Stimulated activated naive CD8-positive, alpha-beta T cell treated with anti-CD3 and anti-CD28 coated beads, Interleukin-15, Interleukin-2, amounts not matched to agents 100 ng/mL and 50 ng/mL, for 24 hours (primary cell): ENCODE measurements around the gene IPPK.

Experiments used
- H3K27ac Mint-ChIP-seq: one replicate; pipeline ENCODE4 v1.8.0; 2021; ENCODE audit warnings: mild to moderate bottlenecking, mixed read lengths
- H3K27me3 Mint-ChIP-seq: one replicate; pipeline ENCODE4 v1.8.0; 2021; ENCODE audit warnings: mixed read lengths
- H3K36me3 Mint-ChIP-seq: one replicate; pipeline ENCODE4 v1.8.0; 2021; ENCODE audit warnings: low read depth, mixed read lengths
- H3K4me1 Mint-ChIP-seq: one replicate; pipeline ENCODE4 v1.8.0; 2021; ENCODE audit warnings: low read depth, mixed read lengths
- H3K4me3 Mint-ChIP-seq: one replicate; pipeline ENCODE4 v1.8.0; 2021; ENCODE audit warnings: mild to moderate bottlenecking, mixed read lengths
- H3K9me3 Mint-ChIP-seq: one replicate; pipeline ENCODE4 v1.8.0; 2021; ENCODE audit warnings: mixed read lengths

Gene IPPK

DNA sequence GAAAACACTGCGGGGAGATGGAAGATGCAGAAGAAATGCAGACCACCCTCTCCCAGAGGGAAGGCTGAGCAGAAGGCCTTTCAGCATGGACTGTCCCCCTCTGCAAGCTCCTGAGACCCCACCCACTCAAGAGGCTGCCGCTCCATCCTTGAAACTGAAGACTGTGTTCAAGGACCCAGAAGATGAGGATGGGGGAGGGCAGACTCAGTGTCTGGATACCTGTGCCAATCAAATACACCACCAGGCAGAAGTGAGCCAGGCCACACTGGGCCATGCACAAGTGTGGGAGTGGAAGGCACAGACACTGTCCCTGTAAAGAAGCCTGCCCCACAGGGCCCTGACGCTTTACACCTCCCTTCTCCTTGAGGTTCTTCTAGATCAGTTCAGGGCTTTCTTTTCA is 40.0 kb upstream of the IPPK start:
- Mint-ChIP-seq H3K27ac (no peak overlapping the region), H3K4me3 (no peak overlapping the region), H3K27me3 (no peaks in the 10 kb centered on the region), H3K9me3 (no peaks in the 10 kb centered on the region), H3K36me3 (peaks cover 47% of the 10 kb centered on the region), H3K4me1 (peaks cover 30% of the 10 kb centered on the region)

DNA sequence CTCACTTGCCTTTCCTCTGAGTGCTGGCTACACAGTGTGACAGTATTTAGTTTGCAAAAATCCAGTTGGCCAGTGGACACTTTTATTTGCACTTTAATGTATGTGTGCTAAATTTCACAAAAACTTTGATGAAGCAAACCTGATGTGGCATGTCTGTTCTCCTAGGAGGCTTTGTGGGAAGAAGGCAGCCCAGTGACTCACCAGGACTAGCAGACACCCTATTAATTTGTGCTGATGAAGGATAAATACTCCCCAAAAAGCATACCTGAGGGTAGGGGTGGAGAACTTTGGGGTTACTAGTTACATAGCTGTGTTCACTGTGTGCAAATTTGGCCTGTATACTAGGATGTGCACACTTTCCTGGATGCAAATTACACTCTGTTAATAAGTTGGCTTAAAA is 39.3 kb upstream of the IPPK start:
- Mint-ChIP-seq H3K27ac (no peak overlapping the region), H3K4me3 (no peak overlapping the region), H3K36me3 (peaks cover 48% of the 10 kb centered on the region), H3K27me3 (no peaks in the 10 kb centered on the region), H3K4me1 (peaks cover 30% of the 10 kb centered on the region), H3K9me3 (no peaks in the 10 kb centered on the region)

DNA sequence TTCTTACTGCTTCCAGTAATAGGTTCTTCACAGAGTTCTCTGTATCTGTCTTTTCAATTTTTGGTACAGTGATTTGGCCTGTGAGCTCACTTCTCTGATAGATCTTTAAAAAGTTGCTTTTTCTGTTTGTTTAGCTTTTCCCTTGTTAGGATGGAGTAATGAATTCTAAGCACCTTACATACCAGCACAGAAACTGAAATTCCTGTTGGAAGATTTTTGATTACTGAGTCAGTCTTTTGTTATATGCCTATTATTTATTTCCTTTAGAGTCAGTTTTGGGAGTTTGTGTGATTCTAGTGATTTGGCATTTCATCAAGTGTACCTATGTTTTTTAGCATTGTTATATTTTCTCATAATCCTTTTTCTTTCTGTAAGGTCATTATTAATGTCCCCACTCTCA is 37.6 kb upstream of the IPPK start:
- Mint-ChIP-seq H3K4me3 (no peak overlapping the region), H3K27ac (no peak overlapping the region), H3K9me3 (no peaks in the 10 kb centered on the region), H3K4me1 (peaks cover 26% of the 10 kb centered on the region), H3K36me3 (peaks cover 40% of the 10 kb centered on the region), H3K27me3 (no peaks in the 10 kb centered on the region)

DNA sequence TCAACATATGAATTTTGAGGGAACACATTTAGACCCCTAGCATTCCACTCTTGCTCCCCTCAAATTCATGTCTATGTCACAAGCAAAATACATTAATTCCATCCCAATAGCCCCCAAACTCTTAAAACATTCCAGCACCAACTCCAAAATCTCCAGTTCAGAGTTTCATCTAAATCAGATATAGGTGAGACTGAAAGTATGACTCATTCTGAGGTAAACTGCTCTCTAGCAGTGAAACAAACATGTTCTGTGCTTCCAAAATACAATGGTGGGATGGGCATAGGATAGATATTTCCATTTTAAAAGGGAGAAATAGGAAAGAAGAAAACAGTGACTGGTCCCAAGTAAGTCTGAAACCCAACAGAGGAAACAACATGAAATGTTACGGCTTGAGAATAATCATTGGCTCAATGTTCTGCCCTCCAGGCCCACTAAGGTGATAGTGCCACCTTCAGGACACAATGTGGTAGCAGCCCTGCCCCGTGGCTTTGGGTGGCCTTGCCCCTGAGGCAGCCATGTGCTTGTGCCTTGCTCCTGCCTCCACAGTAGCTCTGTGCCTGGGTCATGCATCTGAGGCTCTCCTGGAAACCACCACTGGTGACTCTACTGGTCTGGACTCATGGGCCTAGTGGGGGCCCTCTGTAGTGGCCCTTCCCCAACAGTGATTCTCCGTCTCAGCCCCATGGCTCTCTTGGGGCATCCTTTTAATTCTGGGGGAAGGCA is 36.4 kb upstream of the IPPK start:
- Mint-ChIP-seq H3K27ac (no peak overlapping the region), H3K4me3 (no peak overlapping the region)

DNA sequence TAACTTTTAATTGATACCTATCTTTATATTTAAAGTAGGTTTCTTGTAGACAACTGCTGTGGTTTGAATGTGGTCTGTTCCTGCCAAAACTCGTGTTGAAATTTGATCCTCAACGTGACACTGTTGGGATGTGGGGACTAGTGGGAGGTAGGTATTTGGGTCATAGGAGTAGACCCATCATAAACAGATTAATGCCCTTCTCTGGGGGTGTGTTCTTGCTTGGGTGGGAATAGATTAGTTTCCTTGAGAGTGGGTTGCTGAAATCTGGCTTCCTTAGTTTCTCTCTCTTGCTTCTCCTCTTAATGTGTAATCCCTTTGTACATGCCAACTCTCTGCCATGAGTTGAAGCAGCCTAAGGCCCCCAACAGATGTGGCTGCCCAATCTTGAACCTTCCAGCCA is 34.6 kb upstream of the IPPK start:
- no peaks in the 10 kb centered on the region for H3K27me3 Mint-ChIP-seq
- peaks cover 19% of the 10 kb centered on the region for H3K36me3 Mint-ChIP-seq
- no peaks in the 10 kb centered on the region for H3K9me3 Mint-ChIP-seq
- H3K4me1 Mint-ChIP-seq: peaks cover 13% of the 10 kb centered on the region
- no peak overlapping the region for H3K4me3 Mint-ChIP-seq
- no peak overlapping the region for H3K27ac Mint-ChIP-seq

More for the DNA sequence above, 36.4 kb upstream of the IPPK start:
- peaks cover 30% of the 10 kb centered on the region for H3K36me3 Mint-ChIP-seq
- no peaks in the 10 kb centered on the region for H3K9me3 Mint-ChIP-seq
- peaks cover 14% of the 10 kb centered on the region for H3K4me1 Mint-ChIP-seq
- no peaks in the 10 kb centered on the region for H3K27me3 Mint-ChIP-seq

DNA sequence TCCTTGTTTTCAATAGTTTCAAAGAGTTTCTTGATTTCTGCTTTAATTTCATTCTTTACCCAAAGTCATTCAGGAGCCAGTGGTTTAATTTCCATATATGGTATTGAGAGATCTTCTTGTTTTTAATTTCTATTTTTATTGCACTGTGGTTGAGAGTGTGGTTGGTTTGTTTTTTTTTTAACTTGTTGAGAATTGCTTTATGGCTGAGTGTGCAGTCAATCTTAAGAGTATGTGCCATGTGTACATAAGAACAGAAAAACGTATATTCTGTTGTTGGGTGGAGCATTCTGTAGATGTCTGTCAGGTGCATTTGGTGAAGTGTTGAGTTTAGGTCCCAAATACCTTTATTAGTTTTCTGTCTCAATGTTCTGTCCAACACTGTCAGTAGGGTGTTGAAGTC is 26.7 kb upstream of the IPPK start:
- no peak overlapping the region for H3K27ac Mint-ChIP-seq

DNA sequence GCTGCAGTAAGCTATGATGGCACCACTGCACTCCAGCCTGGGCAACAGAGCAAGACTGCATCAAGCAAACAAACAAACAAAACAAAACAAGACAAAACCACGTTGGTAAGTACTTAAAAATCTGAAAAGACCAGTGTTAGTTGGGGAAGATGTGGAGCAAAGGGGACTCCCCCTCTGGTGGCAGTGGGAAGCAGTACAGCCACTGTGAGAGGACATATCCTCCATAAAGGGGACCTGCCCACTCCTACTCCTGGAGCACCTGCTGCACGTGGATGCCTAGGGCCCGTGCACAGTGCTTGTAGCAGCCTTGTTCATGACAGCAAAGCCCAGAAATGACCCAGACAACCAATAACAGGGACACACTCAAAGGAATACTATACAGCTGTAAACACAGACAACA is 17.0 kb upstream of the IPPK start:
- H3K27ac Mint-ChIP-seq: no peak overlapping the region
- no peaks in the 10 kb centered on the region for H3K36me3 Mint-ChIP-seq
- H3K27me3 Mint-ChIP-seq: no peaks in the 10 kb centered on the region
- H3K4me1 Mint-ChIP-seq: no peaks in the 10 kb centered on the region
- H3K9me3 Mint-ChIP-seq: peaks cover 13% of the 10 kb centered on the region
- no peak overlapping the region for H3K4me3 Mint-ChIP-seq

More for the DNA sequence above, 26.7 kb upstream of the IPPK start:
- peaks cover 18% of the 10 kb centered on the region for H3K36me3 Mint-ChIP-seq
- no peaks in the 10 kb centered on the region for H3K4me1 Mint-ChIP-seq
- peaks cover 13% of the 10 kb centered on the region for H3K27me3 Mint-ChIP-seq
- H3K4me3 Mint-ChIP-seq: no peak overlapping the region
- peaks cover 42% of the 10 kb centered on the region for H3K9me3 Mint-ChIP-seq

DNA sequence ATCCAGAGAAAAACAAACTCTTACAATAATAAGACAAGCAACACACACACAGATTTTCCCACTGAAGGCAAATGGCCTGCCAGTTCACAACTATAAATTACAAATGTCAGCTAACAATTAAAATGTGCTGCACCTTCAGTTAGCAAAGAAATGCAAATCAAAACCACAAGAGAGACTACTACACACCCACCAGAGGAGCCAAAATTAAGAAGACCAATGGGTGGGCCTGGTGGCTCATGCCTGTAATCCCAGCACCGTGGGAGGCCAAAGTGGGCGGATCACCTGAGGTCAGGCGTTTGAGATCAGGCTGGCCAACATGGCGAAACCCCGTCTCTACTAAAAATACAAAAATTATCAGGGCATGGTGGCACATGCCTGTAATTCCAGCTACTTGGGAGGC is 15.1 kb upstream of the IPPK start:
- H3K4me1 Mint-ChIP-seq: no peaks in the 10 kb centered on the region
- H3K9me3 Mint-ChIP-seq: peaks cover 4% of the 10 kb centered on the region
- H3K27me3 Mint-ChIP-seq: no peaks in the 10 kb centered on the region
- H3K4me3 Mint-ChIP-seq: no peak overlapping the region
- H3K27ac Mint-ChIP-seq: no peak overlapping the region
- no peaks in the 10 kb centered on the region for H3K36me3 Mint-ChIP-seq

DNA sequence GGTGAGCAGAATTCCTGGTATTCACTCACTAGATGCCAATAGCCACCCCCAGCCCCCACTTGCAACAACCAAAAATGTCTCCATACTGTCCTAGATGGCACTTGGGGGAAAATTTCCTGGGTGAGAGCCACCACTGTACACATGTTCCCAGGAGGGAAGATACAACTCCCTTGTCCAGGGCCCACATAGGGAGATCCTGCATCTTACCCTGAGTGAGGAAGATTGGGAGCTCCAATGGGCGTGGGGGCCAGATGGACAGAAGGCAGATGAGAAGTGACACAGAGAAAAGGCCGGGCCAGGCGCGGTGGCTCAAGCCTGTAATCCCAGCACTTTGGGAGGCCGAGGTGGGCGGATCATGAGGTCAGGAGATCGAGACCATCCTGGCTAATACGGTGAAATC is 12.3 kb upstream of the IPPK start:
- no peaks in the 10 kb centered on the region for H3K36me3 Mint-ChIP-seq
- H3K27me3 Mint-ChIP-seq: no peaks in the 10 kb centered on the region
- no peak overlapping the region for H3K27ac Mint-ChIP-seq

DNA sequence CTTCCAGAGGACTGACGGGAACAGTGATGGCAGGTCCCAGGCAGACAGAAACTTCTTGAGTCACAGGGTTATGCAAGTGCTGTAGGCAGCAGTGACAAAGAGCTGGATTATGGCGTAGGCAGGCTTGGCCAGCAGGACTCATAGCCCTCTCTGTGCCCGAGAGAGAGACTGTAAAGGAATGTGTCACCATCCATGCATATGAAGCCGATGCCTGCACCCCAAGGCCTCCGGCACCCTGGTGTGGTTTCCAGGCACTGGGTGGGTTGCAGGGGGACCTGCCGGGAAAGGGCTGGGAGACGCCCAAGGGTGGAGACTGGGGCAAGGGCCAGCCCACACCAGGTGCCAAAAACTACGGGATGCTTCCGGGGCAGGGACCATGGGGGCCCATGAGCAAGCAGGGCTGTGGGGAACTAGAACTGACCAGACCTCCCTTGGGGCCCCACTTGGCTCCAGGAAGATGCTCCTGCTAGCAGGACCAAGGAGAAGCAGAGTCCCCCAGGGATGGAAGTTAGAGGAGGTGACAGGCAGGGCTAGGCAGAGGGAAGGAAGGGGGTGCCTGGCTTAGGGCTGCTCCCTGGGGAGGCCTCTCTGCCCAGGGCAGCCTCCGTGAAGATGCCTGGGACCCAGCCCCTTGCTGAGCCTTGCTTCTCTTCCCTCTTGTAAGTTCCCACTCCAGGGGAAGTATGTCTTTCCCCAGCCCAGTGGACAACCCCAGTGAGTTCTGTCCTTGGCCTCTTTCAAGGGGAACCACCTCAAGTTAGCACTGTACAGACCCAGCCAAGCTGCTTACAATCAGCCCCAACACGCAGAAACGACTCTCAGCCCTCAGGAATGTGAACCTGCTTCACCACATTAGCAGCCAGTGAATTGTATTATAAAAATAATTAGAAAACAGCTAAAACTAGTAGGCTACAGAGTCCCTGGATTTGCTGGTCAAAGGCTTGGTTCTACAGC is 10.5 kb upstream of the IPPK start:
- H3K9me3 Mint-ChIP-seq: no peaks in the 10 kb centered on the region
- H3K4me3 Mint-ChIP-seq: no peak overlapping the region
- no peaks in the 10 kb centered on the region for H3K36me3 Mint-ChIP-seq
- no peaks in the 10 kb centered on the region for H3K27me3 Mint-ChIP-seq
- H3K4me1 Mint-ChIP-seq: no peaks in the 10 kb centered on the region
- H3K27ac Mint-ChIP-seq: no peak overlapping the region

More for the DNA sequence above, 12.3 kb upstream of the IPPK start:
- Mint-ChIP-seq H3K4me3 (no peak overlapping the region), H3K4me1 (no peaks in the 10 kb centered on the region), H3K9me3 (no peaks in the 10 kb centered on the region)

DNA sequence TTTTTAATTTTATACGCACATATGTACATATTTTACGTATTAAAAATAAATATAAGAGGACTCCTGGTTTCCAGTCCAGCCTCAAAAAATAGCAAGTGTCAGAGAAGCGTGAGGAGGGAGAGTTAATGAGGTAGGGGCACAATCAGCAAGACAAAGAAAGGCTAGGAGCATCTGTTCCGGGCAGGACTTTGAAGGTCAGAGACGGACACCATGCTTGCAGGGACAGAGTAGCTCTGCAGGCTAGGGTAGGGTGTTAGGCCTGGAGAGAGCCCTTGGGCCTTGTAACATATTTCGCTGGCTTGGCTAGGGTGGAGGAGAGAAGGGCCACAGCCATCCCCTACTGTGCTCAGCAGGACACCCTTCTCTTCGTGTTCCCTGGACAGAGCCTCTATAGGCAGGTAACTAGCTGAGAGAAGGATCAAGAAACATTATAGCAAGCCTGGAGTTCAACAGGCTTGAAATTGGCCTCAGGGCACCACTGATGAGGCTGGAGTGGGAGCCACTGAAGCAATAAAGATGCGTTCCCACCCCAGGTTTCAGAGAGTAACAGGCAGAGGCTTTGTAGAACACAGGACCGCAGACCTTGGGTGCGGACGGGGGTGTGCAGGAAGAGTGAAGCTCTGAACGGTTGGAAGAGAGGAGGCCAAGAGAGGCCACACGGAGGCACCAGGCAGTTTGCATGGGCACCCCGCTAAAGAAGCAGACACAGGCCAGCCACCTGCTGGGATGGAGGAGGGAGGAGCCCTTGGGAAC is 9.7 kb upstream of the IPPK start:
- Mint-ChIP-seq H3K27me3 (no peaks in the 10 kb centered on the region), H3K4me1 (no peaks in the 10 kb centered on the region), H3K9me3 (no peaks in the 10 kb centered on the region), H3K4me3 (no peak overlapping the region), H3K36me3 (no peaks in the 10 kb centered on the region), H3K27ac (no peak overlapping the region)

DNA sequence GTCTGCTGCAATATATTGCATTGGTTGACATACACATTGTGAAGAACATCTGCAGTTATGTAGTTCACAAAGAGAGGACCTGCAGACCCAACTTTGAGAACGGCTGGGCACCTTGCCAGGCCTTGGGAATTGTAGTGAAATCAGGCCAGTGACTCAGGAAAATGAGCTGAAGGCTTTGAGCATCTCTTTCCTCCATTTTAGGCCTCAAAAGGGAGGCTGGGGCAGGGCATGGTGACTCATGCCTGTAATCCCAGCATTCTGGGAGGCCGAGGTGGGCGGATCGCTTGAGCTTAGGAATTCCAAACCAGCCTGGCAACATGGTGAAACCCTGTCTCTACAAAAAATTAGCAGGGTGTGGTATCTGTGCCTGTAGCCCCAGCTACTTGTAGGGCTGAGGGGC is 1.4 kb upstream of the IPPK start:
- Mint-ChIP-seq H3K4me1 (peaks cover 28% of the 10 kb centered on the region), H3K27me3 (no peaks in the 10 kb centered on the region)

DNA sequence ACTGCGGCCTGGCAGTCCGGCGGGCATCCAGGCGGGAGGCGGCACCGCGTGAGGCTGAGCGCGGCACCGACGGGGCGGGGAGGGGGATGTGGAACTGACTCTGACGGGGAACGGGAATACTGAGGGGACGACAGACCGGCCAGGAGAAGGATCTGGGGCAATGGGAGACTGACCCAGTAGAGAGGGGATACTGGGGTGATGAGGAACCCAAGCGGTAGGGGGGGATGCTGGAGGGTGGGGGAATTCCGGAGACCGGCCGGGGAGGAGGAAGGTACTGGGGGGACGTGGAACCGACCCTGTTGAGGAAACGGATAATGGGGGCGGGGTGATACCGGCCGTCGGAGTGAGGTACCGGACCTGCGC is 423 bp downstream of the IPPK start:
- no peaks in the 10 kb centered on the region for H3K27me3 Mint-ChIP-seq
- H3K9me3 Mint-ChIP-seq: no peaks in the 10 kb centered on the region
- H3K4me1 Mint-ChIP-seq: peaks cover 43% of the 10 kb centered on the region
- H3K27ac Mint-ChIP-seq: peak overlapping the region; percentile 90
- peak overlapping the region; percentile 94 for H3K4me3 Mint-ChIP-seq
- H3K36me3 Mint-ChIP-seq: peaks cover 35% of the 10 kb centered on the region

More for the DNA sequence above, 1.4 kb upstream of the IPPK start:
- no peaks in the 10 kb centered on the region for H3K9me3 Mint-ChIP-seq
- no peak overlapping the region for H3K27ac Mint-ChIP-seq
- peak overlapping the region; percentile 94 for H3K4me3 Mint-ChIP-seq
- H3K36me3 Mint-ChIP-seq: peaks cover 28% of the 10 kb centered on the region

DNA sequence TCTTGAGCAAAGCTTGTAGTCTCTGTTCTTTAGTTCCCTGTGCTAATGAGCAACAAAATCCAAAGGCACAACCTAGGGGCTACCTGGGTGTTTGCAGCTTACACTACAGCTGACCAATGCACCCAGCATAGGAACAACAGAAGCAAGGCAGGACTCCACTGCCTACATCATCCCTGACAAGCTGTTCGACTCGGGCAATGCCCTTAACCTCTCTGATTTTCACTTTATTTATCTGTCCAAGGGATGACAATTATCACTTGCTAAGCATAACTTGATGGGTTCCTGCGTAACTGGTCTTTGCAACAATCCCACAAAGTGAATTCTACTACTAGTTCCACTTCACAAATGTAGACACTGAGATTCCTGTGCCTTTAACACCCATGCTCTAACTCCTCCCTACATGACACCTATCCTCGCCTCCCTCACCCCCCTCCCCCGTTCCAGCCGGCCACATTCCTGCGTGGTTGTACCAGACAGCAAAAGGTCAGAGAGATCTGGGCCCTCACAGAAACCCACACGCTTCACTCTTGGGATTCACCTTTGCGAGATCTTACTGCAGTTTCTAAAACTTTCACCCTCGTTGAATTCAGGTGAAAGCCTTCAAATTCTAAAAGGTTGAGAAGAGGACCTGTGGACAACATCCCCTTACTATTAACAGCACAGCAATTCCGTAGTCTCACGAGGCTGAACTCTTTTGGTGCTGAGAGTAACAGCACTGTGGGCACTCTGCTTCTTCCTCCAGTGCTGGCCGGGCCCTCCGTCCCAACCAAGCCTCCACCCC is 995 bp downstream of the IPPK start:
- H3K9me3 Mint-ChIP-seq: no peaks in the 10 kb centered on the region
- peak overlapping the region; percentile 94 for H3K4me3 Mint-ChIP-seq
- H3K27me3 Mint-ChIP-seq: no peaks in the 10 kb centered on the region
- peaks cover 49% of the 10 kb centered on the region for H3K4me1 Mint-ChIP-seq
- peaks cover 35% of the 10 kb centered on the region for H3K36me3 Mint-ChIP-seq
- H3K27ac Mint-ChIP-seq: peak overlapping the region; percentile 90
